Esophagus squamous epithelium (tissue), 5 donors: ENCODE results near the gene CA10. TPM values are rescaled to one million over a fixed set of nuclear protein-coding genes. Genes with fewer than 3 reads are reported as not detected.

Experiments
- DNase-seq: peaks from one replicate; lab custom pipeline; 2025; lab: John Stamatoyannopoulos, UW
- H3K27ac ChIP-seq, 4 donors: fragments of 200-600 bp; sonication (generic); one replicate each; pipeline ENCODE4 v1.5.1; 2016 to 2019; ENCODE audit warnings: mild to moderate bottlenecking in 1 of 4
- H3K27me3 ChIP-seq, 4 donors: fragments of 200-600 bp; sonication (generic); 1 replicate in 3 of 4; 2 replicates in 1 of 4; pipeline versions ENCODE4 v1.5.1 to v1.6.0; 2017 to 2021; ENCODE audit warnings: antibody characterized with exemption in 1 of 4
- H3K36me3 ChIP-seq, 3 donors: fragments of 200-600 bp; sonication (generic); one replicate each; pipeline ENCODE4 v1.5.1; 2016 to 2019
- H3K4me1 ChIP-seq, 3 donors: fragments of 200-600 bp; sonication (generic); one replicate each; pipeline ENCODE4 v1.5.1; 2017 to 2019
- H3K4me3 ChIP-seq, 4 donors: fragments of 200-600 bp; sonication (generic); 1 replicate in 3 of 4; 2 replicates in 1 of 4; pipeline ENCODE4 v1.5.1; 2016 to 2019; ENCODE audit warnings: mild to moderate bottlenecking in 2 of 4, moderate library complexity in 1 of 4
- H3K9me3 ChIP-seq, 3 donors: fragments of 200-600 bp; sonication (generic); one replicate each; pipeline ENCODE4 v1.5.1; 2016 to 2019
- CTCF ChIP-seq, 6 experiments: fragments of 450-650 bp in 4 of 6; fragments of 200-600 bp in 2 of 6; sonication (generic) in 2 of 6; IDR thresholded peaks; one replicate each; pipeline ENCODE4 v1.5.1; 2016 to 2019; ENCODE audit warnings: antibody characterized with exemption in 6 of 6, mild to moderate bottlenecking in 4 of 6, moderate library complexity in 4 of 6
- POLR2A ChIP-seq, 4 donors: fragments of 450-650 bp; IDR thresholded peaks; one replicate each; pipeline ENCODE4 v1.6.1; 2017; ENCODE audit warnings: antibody characterized with exemption in 4 of 4, mild to moderate bottlenecking in 4 of 4, moderate library complexity in 3 of 4
- WGBS, 2 donors: methylation state at CpG; one replicate each; pipeline ENCODE4 v1.1.5; 2018; 5-methylcytosine and 5-hydroxymethylcytosine counted together
- intact Hi-C: fragments of 100-400 bp; cut with DNase I; formaldehyde crosslinking; loops from one replicate; pipeline ENCODE4 v1.15.0; 2022
- total RNA-seq, 4 donors: library from RNA; depleted of rRNA; stranded (reverse); fragments of >200 nt; gene quantifications; one replicate each; pipeline ENCODE4 v1.1.0, GENCODE V29; 2016
- donor health status: DM: yes; HTN: yes; CAD: no.

Gene CA10
- total RNA-seq, 4 donors from 2014 or later, result 0.38 TPM; not detected in 3

- H3K4me3 ChIP-seq, result no peak overlapping the region
- DNase-seq, result no peak
- no peak overlapping the region for H3K27ac ChIP-seq
- intact Hi-C loops, result no loop called here
- H3K4me1 ChIP-seq, result no peaks in the 10 kb centered on the region
- 16 to 21% methylated on average over 3 of the region's 3 CpGs for WGBS, 2 donors
- H3K36me3 ChIP-seq, result no peaks in the 10 kb centered on the region
- H3K9me3 ChIP-seq, result no peaks in the 10 kb centered on the region
- no peaks in the 10 kb centered on the region for H3K27me3 ChIP-seq
- no peak for TF ChIP-seq POLR2A (IDR thresholded peaks at IDR 0.05)
These were observed 23.3 kb upstream of the CA10 start for GRCh38 chr17:52181782-52182181.

DNA sequence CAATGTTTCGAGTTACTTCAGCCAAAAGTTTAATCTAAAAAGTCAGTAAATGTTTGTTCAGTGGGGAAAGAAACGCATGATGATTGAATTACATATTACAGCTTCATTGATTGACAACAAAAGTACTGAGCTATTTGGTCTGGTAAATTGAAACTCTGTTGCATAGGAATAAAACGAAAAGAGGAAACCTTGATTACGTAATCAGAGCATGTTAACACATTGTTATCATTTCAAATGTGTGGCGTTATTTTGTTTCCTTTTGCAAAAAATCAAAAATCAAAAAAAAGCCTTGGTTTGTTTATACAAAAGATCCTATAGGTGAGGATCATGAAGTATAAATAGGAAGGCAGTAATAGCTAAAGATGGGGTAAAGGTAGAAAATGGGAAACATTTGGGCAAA lies 19.5 kb upstream of the CA10 start:
- no peak overlapping the region for H3K4me3 ChIP-seq
- H3K27me3 ChIP-seq, result no peaks in the 10 kb centered on the region
- DNase-seq, result no peak
- no peak overlapping the region for H3K27ac ChIP-seq
- no peak for TF ChIP-seq CTCF (IDR thresholded peaks at IDR 0.05)
- no peak for TF ChIP-seq POLR2A (IDR thresholded peaks at IDR 0.05)
- no peaks in the 10 kb centered on the region for H3K9me3 ChIP-seq
- H3K36me3 ChIP-seq, result no peaks in the 10 kb centered on the region
- H3K4me1 ChIP-seq, result no peaks in the 10 kb centered on the region
- WGBS, 2 donors, result 32 to 39% methylated on average over 5 of the region's 5 CpGs
- intact Hi-C loops, result no loop called here

DNA sequence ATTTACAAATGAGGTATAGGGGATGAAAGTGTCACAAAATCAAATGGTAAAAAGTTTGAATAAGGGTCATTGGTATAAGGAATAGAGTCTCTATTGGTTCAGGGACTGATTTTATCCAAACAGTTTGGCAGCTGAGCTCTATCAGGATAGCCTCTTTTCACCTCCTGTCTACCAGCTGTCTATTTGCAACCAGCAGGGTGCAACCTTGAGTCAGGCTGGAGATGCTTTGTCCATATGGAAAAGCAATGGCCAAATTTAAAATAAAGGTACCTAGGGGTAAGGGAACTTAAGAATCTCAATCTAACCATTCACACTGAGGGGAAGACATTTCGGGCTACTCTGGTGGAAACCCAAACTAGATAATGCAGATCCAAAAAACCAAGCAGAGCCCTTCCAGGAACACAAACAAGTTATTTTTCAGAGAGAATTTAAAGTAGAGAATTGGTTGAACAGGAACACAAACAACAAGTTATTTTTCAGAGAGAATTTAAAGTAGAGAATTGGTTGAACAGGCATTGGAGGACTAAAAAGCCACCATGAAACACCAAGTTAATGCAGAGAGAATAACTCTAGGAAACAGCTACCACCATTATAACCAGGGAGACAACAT lies 12.6 kb upstream of the CA10 start:
- Histone ChIP-seq H3K4me1 (no peaks in the 10 kb centered on the region), H3K27ac (no peak overlapping the region), H3K4me3 (no peak overlapping the region), H3K36me3 (no peaks in the 10 kb centered on the region), H3K9me3 (no peaks in the 10 kb centered on the region), H3K27me3 (no peaks in the 10 kb centered on the region)
- TF ChIP-seq CTCF (IDR thresholded peaks at IDR 0.05), result peak in 2 of 6 experiments; percentile 12 to 47
- TF ChIP-seq POLR2A (IDR thresholded peaks at IDR 0.05), result no peak
- DNase-seq, result no peak
- WGBS, 2 donors, result 46 to 56% methylated on average over 1 of the region's 1 CpG
- intact Hi-C loops, result no loop called here

GRCh38 chr17:52160136-52160567 lies 1.6 kb upstream of the CA10 start:
- H3K27me3 ChIP-seq, result peaks cover 11 to 74% (median 19%) of the 10 kb centered on the region in 4 donors

DNA sequence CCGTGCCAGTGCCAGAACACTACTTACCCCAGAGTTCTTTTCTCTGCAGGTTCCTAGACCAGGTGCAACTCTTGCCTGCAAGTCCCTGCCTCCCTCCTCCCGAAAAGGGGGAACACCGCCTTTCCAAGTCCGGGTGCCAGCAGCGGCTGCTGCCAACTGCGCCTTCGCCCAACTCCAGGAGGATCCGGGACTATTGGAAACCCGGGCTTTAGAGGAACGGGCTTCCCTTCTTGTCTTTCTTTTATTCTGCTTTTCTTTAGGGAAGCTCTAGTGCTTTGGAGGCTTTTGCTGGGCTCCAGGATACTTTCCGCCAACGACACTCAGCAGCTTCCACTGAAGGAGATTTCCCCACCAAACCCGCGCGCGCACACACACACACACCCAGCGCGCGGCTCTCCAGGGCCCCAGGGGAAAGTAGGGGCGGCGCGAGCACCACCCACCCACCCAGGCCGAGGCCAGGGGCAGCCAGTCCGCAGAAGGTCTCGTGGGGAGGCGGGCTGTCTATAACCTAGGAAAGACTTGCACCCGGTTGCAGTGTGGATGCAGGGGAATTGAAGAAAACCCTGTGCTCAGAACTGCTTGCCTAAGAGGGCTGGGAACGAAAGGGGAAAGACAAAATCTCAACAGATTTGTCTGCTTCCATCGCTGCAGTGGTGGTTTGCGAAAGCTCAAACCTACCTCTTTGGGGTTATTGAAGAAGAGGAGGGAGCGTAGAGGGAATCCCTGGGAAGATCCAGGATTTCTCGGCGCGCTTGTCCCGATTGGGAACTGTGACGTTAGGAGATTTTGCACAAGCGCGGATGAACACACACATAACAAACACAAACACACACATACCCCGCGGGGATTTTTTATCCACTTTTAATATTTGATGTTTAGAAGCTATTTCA lies 977 bp upstream of the CA10 start:
- WGBS, 2 donors, result 10 to 15% methylated on average over 26 to 34 of the region's 40 CpGs
- H3K9me3 ChIP-seq, result peaks cover 0 to 3% (median 0%) of the 10 kb centered on the region in 3 donors
- no peak overlapping the region for H3K4me3 ChIP-seq
- no peak overlapping the region for H3K27ac ChIP-seq
- peaks cover 11 to 79% (median 19%) of the 10 kb centered on the region in 4 donors for H3K27me3 ChIP-seq
- H3K4me1 ChIP-seq, result peaks cover 4 to 17% (median 6%) of the 10 kb centered on the region in 3 donors
- H3K36me3 ChIP-seq, result no peaks in the 10 kb centered on the region
- DNase-seq, result no peak
- intact Hi-C loops, result no loop called here
- TF ChIP-seq POLR2A (IDR thresholded peaks at IDR 0.05) (no peak), CTCF (IDR thresholded peaks at IDR 0.05) (no peak)

More at GRCh38 chr17:52160136-52160567, 1.6 kb upstream of the CA10 start:
- Histone ChIP-seq H3K4me3 (no peak overlapping the region), H3K9me3 (peaks cover 0 to 3% (median 0%) of the 10 kb centered on the region in 3 donors), H3K4me1 (peaks cover 4 to 17% (median 6%) of the 10 kb centered on the region in 3 donors), H3K36me3 (no peaks in the 10 kb centered on the region), H3K27ac (no peak overlapping the region)
- 12 to 20% methylated on average over 14 to 17 of the region's 17 CpGs for WGBS, 2 donors
- DNase-seq, result no peak
- TF ChIP-seq CTCF (IDR thresholded peaks at IDR 0.05) (no peak), POLR2A (IDR thresholded peaks at IDR 0.05) (no peak)
- intact Hi-C loops, result no loop called here
